SHP77 (cell line): ENCODE results near the gene SLC27A3.
"Not testable (repeated sequence)": the region's sequence is repeated elsewhere in the genome, so short reads cannot be mapped to it uniquely, and the experiment has no call there.

Source experiments
- DNase-seq, 2 experiments: peaks; one replicate each; lab custom pipeline; 2025; lab: John Stamatoyannopoulos, UW

SLC27A3 gene

GRCh38 chr1:153763365-153764225 is 11.6 kb upstream of the SLC27A3 start:
- DNase-seq: no peak

DNA sequence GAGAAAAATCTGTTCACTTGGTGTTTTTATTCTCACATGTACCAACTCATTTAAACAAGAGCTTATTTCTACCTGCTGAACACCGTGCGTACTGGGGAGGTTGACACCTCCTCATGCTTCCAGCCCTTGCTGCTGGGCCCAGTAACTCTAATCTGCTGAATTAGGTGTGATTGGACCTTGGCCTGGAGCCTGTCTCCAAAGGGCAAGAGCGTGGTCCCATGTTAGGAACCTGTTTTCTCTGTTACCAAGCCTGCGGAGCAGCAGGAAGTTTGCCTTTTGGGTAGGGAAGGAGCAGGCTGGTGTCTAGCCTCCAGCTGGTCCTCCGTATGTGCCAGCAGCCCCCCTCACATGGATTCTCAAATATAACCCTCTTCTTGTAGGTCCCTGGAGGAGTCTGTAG is 10.9 kb upstream of the SLC27A3 start:
- DNase-seq: no peak

DNA sequence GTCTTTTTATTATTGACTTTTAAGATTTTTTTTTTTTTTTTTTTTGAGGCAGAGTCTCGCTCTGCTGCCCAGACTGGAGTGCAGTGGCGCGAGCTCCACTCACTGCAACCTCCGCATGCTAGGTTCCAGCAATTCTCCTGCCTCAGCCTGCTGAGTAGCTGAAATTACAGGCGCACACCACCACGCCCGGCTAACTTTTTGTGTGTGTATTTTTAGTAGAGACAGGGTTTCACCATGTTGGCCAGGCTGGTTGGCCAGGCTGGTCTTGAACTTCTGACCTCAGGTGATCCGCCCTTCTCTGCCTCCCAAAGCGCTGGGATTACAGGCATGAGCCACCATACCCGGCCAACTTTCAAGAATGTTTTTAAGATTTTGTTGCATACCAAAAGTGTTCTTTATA is 8.5 kb upstream of the SLC27A3 start:
- not testable (repeated sequence) for DNase-seq

- no peak for DNase-seq
Measured at GRCh38 chr1:153767519-153767918, 7.7 kb upstream of the SLC27A3 start.

DNA sequence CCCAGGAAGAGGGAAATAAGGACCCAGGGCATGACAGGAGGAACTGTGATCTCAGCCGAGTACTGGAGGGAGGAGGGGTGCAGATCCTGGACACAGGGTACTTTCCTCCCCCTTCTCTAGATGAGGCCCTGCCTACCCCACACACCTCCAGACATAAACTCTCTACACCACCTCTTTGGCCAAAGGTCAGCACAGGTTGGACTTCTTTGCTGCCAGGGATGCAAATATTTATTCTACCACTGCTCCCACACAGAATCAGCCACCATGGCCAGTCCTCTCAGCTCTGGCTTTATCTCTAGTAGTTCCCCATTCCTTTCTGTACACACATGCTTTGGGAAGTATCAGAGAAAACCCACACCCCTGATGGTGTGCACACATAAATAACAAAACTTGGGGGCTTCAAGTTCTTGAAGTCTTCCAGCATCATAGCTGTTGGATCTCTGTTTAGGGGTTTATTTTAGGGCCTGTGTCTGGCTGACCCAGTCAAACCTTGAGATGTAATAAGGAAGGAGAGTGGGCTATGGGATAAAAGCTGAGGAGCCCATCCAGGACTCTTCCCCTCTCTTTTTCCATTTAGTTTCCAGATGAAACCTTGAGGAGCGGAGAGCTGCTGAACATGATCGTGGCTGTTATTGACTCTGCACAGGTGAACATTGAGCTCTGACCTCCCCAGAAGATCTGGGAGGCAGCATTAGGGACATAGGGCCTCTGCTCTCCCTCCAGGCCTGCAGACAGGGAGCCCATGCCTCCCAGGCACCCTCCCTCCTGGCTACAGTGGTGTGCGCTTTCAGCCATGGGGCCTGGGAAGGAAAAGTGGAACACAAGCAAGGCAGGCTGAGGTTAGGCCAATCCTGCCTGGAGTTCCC is 6.7 kb upstream of the SLC27A3 start:
- DNase-seq: no peak

- DNase-seq: no peak
Measured at GRCh38 chr1:153769221-153769620, 6.0 kb upstream of the SLC27A3 start.

DNA sequence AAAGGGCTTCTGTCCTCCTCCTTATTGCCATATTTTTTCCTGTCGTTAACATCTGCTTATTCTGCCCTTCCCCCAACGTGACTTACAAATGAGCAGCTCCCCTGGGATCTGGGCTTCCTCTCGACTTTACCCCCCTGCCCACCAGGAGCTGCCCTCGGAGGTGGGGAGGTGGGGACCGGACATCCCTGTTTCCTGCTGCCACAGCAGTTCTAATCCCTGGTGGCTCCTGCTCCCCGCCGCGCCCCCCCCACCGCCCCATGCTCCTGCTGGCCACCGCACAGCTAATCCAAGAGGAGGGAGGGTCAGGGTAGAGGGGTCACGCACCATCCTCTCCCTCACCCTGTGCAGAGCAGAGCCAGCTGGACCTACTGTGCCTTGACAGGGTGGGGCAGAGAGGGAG is 4.4 kb upstream of the SLC27A3 start:
- no peak for DNase-seq

DNA sequence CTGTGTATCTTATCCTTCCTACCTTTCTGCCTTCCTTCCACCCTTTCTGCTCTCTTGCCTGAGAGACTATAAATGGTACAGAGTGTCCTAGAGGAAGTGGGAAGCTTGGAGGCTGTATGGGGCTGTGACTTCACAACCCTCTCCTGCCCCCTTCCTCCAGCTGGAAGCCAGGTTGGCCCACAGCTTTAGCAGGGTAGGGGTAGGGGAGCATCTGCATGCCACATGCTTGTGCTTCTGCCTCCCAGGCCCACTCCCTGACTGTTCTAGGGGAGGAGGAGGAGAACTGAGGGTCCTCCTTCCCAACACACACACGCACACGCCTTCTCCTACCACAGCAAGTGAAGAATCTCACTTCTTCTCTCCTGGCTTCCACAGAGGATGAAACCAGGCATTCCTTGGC is 3.9 kb upstream of the SLC27A3 start:
- no peak for DNase-seq

DNA sequence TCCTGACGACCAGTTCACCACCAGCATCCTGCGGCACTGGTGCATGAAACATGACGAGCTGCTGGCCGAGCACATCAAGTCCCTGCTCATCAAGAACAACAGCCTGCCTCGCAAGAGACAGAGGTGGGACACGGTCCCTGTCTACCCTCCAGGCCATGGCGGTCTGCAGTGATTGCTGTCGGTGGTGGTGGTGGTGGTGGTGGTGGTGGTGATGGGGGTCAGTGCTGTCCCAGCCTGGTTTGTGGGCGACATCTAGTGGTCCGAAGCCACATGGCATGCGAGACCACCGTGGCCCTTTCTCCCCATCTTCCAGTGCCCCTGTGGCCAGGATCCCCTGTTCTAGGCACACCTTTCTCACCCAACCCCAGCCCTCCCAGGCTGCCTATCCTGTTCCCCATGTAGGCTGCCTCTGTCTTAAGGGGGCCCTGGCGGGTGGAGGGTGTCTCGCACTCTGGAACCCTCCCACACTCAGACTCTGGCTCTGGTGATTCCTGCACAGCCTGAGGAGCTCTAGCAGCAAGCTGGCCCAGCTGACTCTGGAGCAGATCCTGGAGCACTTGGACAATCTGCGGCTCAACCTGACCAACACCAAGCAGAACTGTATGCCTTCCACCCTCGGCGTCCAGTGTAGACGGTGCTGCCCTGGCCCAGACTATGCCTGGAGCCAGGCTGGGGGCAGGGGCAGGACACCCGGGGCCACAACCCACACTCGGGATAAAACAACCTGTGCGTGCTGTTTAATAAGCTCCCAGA is 3.2 kb upstream of the SLC27A3 start:
- DNase-seq: no peak

- DNase-seq: no peak
Measured at GRCh38 chr1:153773096-153773921, 1.9 kb upstream of the SLC27A3 start.

GRCh38 chr1:153774026-153774595 is 1.1 kb upstream of the SLC27A3 start:
- DNase-seq: no peak

GRCh38 chr1:153775458-153776327 is 486 bp downstream of the SLC27A3 start:
- peak; percentile 74 to 89 for DNase-seq

DNA sequence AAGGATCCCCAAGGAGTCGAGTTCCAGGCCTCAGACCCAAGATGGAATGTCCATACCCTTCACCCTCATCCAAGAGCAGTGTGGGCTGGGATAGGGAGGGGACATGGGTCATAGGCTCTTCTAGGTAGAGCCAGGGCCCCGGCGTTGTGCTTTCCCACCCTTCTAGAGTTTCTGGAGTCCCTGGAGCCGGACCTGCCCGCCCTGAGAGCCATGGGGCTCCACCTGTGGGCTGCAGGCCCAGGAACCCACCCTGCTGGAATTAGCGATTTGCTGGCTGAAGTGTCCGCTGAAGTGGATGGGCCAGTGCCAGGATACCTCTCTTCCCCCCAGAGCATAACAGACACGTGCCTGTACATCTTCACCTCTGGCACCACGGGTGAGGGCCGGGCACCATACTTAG is 1.1 kb downstream of the SLC27A3 start:
- no peak for DNase-seq

DNA sequence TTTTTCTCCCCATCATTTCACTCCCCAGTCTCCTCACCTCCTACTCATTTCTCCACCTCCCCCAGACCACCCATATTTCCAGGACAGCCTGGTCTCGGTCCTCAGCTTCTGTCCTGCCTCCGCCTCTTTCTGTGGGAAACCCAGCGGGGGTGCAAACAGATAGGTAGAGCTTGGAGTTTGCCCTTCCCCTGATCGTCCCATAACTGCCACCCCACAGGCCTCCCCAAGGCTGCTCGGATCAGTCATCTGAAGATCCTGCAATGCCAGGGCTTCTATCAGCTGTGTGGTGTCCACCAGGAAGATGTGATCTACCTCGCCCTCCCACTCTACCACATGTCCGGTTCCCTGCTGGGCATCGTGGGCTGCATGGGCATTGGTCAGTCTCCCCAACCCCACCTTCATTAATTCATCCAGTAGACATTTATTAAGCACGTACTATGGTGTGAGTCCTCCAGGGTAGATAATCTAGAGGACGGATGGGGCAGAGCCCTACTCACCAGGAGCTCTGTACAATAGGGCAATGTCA is 1.7 kb downstream of the SLC27A3 start:
- DNase-seq: no peak

GRCh38 chr1:153777648-153778047 is 2.4 kb downstream of the SLC27A3 start:
- DNase-seq: no peak

DNA sequence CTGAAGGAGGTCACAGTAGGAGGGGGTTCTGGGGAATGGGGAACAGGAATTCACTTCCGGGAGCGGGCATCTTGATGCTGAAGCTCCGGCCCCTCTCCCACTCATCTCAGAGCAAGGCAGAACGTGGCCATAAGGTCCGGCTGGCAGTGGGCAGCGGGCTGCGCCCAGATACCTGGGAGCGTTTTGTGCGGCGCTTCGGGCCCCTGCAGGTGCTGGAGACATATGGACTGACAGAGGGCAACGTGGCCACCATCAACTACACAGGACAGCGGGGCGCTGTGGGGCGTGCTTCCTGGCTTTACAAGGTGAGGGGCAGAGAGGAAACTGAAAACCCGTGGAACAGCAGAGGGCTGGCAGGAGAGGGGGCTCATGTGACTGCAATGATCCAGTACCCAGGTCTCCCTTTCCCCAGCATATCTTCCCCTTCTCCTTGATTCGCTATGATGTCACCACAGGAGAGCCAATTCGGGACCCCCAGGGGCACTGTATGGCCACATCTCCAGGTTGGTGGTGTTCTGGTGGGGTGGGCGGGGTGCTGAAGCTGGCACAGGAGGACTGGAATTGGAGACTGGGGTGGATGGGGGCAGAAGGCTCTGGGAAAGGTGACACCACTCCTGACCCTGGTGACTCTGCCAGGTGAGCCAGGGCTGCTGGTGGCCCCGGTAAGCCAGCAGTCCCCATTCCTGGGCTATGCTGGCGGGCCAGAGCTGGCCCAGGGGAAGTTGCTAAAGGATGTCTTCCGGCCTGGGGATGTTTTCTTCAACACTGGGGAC is 3.0 kb downstream of the SLC27A3 start:
- DNase-seq: no peak

GRCh38 chr1:153778824-153779519 is 3.8 kb downstream of the SLC27A3 start:
- DNase-seq: no peak

- DNase-seq: no peak
Measured at GRCh38 chr1:153779781-153780541, 4.8 kb downstream of the SLC27A3 start.
